Adipose tissue (tissue), 3 donors: ENCODE results near the gene KCNMA1. TPM values are rescaled to one million over a fixed set of nuclear protein-coding genes. Genes with fewer than 3 reads are reported as not detected.
"Not testable (repeated sequence)": the region's sequence is repeated elsewhere in the genome, so short reads cannot be mapped to it uniquely, and the experiment has no call there.

Experiments
- H3K27ac ChIP-seq: one replicate; pipeline ENCODE4 v1.5.1; 2013; ENCODE audit warnings: low read depth, low read length
- WGBS, 3 donors: extraction: QIAGEN DNeasy Blood & Tissue Kit; methylation state at CpG; one replicate each; pipeline ENCODE4 v1.1.7; 2013; 5-methylcytosine and 5-hydroxymethylcytosine counted together
- polyA plus RNA-seq, 3 donors: library from polyadenylated mRNA; stranded (reverse); fragments of 200-250 nt; gene quantifications; one replicate each; pipeline ENCODE4 v1.2.3, GENCODE V29; 2013
- donor health status: healthy with polysubstance abuse.
- donor health status: Bipolar disorder and iron deficiency.
- donor health status: healthy.

Gene KCNMA1
- polyA plus RNA-seq, 3 donors = 2.5 to 5.1 (median 3.8) TPM

GRCh38 chr10:77532068-77532467, 105.5 kb downstream of the KCNMA1 start:
- no peak overlapping the region for H3K27ac ChIP-seq
- 77 to 85% (median 80%) methylated on average over 12 of the region's 12 CpGs for WGBS, 3 donors

GRCh38 chr10:77531441-77532001, 106.1 kb downstream of the KCNMA1 start:
- WGBS, 3 donors = 47 to 70% (median 50%) methylated on average over 10 of the region's 10 CpGs
- no peak overlapping the region for H3K27ac ChIP-seq

GRCh38 chr10:77530011-77530410, 107.6 kb downstream of the KCNMA1 start:
- no peak overlapping the region for H3K27ac ChIP-seq
- WGBS, 3 donors = 73 to 79% (median 74%) methylated on average over 3 of the region's 3 CpGs

GRCh38 chr10:77529050-77529576, 108.5 kb downstream of the KCNMA1 start:
- no peak overlapping the region for H3K27ac ChIP-seq
- WGBS, 3 donors = 75 to 79% (median 79%) methylated on average over 3 of the region's 3 CpGs

- WGBS, 3 donors = 95 to 100% (median 100%) methylated on average over 2 of the region's 2 CpGs
- H3K27ac ChIP-seq = no peak overlapping the region
These were observed 109.8 kb downstream of the KCNMA1 start for GRCh38 chr10:77527839-77528238.

- 64 to 69% (median 64%) methylated on average over 6 of the region's 6 CpGs for WGBS, 3 donors
These were observed 110.6 kb downstream of the KCNMA1 start for GRCh38 chr10:77526868-77527617.

GRCh38 chr10:77524281-77524711, 113.3 kb downstream of the KCNMA1 start:
- WGBS, 3 donors = 41 to 77% (median 42%) methylated on average over 6 of the region's 6 CpGs
- no peak overlapping the region for H3K27ac ChIP-seq

More at GRCh38 chr10:77526868-77527617, 110.6 kb downstream of the KCNMA1 start:
- no peak overlapping the region for H3K27ac ChIP-seq

- WGBS, 3 donors = 84 to 87% (median 86%) methylated on average over 4 of the region's 4 CpGs
- H3K27ac ChIP-seq = no peak overlapping the region
These were observed 115.3 kb downstream of the KCNMA1 start for GRCh38 chr10:77522268-77522809.

GRCh38 chr10:77520995-77521394, 116.6 kb downstream of the KCNMA1 start:
- no peak overlapping the region for H3K27ac ChIP-seq
- WGBS, 3 donors = 94 to 97% (median 96%) methylated on average over 2 of the region's 2 CpGs

- 88 to 100% (median 94%) methylated on average over 1 of the region's 1 CpG for WGBS, 3 donors
- no peak overlapping the region for H3K27ac ChIP-seq
These were observed 117.3 kb downstream of the KCNMA1 start for GRCh38 chr10:77520290-77520689.

- WGBS, 3 donors = 85 to 87% (median 86%) methylated on average over 2 of the region's 2 CpGs
- not testable (repeated sequence) for H3K27ac ChIP-seq
These were observed 117.8 kb downstream of the KCNMA1 start for GRCh38 chr10:77519791-77520190.

GRCh38 chr10:77518910-77519274, 118.7 kb downstream of the KCNMA1 start:
- no peak overlapping the region for H3K27ac ChIP-seq
- 89 to 92% (median 92%) methylated on average over 6 of the region's 6 CpGs for WGBS, 3 donors

GRCh38 chr10:77518241-77518909, 119.2 kb downstream of the KCNMA1 start:
- WGBS, 3 donors = 84 to 95% (median 86%) methylated on average over 7 of the region's 7 CpGs
- no peak overlapping the region for H3K27ac ChIP-seq

GRCh38 chr10:77516575-77516974, 121.0 kb downstream of the KCNMA1 start:
- no peak overlapping the region for H3K27ac ChIP-seq
- 84 to 91% (median 88%) methylated on average over 8 of the region's 8 CpGs for whole genome bisulfite sequencing, 3 donors

GRCh38 chr10:77514870-77515269, 122.7 kb downstream of the KCNMA1 start:
- 82 to 84% (median 83%) methylated on average over 4 of the region's 4 CpGs for WGBS, 3 donors
- no peak overlapping the region for H3K27ac ChIP-seq

GRCh38 chr10:77513781-77514331, 123.8 kb downstream of the KCNMA1 start:
- 40 to 83% (median 75%) methylated on average over 15 of the region's 15 CpGs for WGBS, 3 donors
- H3K27ac ChIP-seq = no peak overlapping the region

GRCh38 chr10:77513220-77513619, 124.4 kb downstream of the KCNMA1 start:
- WGBS, 3 donors = 77 to 81% (median 77%) methylated on average over 7 of the region's 7 CpGs
- H3K27ac ChIP-seq = no peak overlapping the region

- H3K27ac ChIP-seq = no peak overlapping the region
- 88 to 100% (median 95%) methylated on average over 1 of the region's 1 CpG for WGBS, 3 donors
These were observed 125.4 kb downstream of the KCNMA1 start for GRCh38 chr10:77512219-77512578.
